HG02610 (cell line): ENCODE results near the gene AOC3.
"Not testable (repeated sequence)": the region's sequence is repeated elsewhere in the genome, so short reads cannot be mapped to it uniquely, and the experiment has no call there.

Experiments
- ATAC-seq: cut with Tn5 transposase; IDR thresholded peaks from one replicate; pipeline ENCODE4 v1.9.1; 2021; ENCODE audit warnings: mild to moderate bottlenecking, moderate library complexity; ENCODE audit not compliant: unreplicated experiment

Gene AOC3

DNA sequence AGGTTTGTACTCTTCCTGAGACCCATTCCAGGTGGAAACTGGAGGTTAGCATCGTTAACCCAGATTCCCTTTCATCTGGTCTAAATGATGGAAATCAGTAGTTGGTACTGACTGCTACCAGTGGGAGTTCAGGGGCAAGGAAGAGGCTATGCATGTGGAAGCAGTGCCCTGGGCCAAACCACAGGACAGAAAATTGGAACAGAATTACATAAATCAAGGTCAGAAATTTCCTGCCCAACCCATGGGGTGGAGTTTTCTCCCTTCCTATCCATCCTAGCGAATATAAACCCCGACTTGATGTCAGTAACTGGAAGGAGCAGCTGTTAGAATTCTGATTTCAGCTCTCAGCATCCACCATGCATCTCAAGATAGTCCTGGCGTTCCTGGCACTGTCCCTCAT is 6.7 kb upstream of the AOC3 start, which contains the start of gene AOC2:
Gene AOC2 (plus strand): TSS at position 310 of the 400 bp plus-strand sequence. CDS start 47 bp downstream, at position 357.
- ATAC-seq, result no peak

GRCh38 chr17:42844761-42845555 is 6.0 kb upstream of the AOC3 start:
- ATAC-seq, result no peak

DNA sequence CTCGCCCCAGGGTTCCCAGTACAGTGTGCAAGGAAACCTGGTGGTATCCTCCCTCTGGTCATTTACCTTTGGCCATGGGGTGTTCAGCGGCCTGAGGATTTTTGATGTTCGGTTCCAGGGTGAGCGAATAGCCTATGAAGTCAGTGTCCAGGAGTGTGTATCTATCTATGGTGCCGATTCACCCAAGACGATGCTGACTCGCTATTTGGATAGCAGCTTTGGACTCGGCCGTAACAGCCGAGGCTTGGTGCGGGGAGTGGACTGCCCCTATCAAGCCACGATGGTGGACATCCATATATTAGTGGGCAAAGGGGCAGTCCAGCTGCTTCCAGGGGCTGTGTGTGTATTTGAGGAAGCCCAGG is 5.5 kb upstream of the AOC3 start:
- no peak for ATAC-seq

DNA sequence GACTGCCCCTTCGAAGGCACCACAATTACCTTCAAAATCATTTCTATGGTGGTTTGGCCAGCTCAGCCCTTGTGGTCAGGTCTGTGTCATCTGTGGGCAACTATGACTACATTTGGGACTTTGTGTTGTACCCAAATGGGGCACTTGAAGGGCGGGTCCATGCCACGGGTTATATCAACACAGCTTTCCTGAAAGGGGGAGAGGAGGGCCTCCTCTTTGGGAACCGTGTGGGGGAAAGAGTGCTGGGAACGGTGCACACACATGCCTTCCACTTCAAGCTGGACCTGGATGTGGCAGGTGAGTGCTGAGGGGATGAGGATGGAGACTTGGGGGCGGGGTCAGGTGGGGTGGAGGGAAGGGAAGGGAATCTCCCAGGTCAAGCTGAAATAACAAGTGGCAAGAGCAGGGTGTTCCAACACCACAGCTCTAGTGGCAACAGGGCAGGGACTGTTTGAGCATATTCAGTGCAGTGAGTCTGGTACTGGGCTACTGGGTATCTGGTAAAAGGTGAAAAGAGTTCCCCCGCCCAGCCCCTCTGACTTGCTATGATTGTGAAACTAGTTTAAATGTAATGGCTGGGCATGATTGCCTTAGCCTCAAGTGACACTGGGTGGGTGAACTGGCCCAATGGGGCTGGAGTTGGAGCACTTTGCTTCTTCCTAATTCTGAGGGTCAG is 4.9 kb upstream of the AOC3 start:
- ATAC-seq, result no peak

DNA sequence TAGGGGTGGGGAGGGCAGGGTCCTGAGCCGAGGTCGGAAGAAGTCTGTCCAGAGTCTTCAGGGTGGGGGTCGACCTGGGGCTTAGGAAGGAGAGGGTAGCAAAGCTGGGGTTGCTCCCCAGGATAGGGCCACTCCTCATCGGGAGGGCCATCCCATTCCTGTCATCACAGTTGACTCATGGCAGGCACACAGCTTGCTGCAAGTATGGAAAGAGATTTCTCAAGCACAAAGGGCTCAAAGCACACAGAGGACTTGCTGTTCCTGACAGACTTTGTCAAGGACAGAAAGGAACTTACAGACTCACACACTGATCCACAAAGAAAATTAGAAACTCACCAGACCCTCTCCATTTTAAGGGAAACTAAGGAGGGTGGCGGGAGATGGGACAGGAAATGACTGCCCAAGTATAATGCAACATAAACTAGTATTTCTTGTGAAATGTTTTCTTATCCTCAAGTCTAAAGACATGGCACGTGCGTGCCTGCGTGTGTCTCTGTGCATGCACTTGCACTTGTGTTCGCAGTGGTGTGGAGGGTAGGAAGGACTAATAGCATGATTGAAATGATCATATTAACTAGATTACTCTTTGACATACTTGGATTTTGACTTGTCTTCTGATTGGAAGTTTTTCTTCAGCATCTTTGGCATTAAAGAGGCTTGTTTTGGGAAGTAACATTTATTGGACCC is 4.3 kb upstream of the AOC3 start:
- ATAC-seq, result no peak

DNA sequence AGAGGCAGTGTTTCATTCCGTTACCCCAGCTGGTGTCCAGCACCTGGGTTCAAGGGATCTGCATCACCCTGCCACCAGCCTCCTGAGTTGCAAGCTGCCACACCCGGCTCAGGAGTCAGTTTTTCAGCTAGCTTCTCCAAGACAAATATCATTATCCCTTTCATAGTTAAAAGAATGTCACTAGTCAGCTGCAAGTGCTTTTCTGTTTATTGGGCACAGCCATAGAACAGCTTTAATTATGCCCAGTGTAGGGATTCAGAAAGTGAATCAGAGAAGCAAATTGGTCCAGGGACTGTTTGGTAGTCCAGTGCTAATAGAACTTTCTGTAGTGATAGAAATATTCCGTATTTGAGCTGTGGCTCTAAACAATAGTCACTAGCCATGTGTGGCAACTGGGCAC is 2.9 kb upstream of the AOC3 start:
- ATAC-seq, result no peak

DNA sequence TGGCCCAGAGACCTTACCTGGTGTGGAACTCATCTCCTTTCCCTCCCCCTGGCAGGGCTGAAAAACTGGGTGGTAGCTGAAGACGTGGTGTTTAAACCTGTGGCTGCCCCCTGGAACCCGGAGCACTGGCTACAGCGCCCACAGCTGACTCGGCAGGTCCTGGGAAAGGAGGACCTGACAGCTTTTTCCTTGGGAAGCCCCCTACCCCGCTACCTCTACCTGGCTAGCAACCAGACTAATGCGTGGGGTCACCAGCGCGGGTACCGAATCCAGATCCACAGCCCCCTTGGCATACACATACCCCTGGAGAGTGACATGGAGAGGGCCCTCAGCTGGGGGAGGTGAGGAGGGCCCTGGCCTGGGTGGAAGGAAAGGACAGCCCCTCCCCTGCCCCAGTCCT is 2.0 kb upstream of the AOC3 start:
- no peak for ATAC-seq

DNA sequence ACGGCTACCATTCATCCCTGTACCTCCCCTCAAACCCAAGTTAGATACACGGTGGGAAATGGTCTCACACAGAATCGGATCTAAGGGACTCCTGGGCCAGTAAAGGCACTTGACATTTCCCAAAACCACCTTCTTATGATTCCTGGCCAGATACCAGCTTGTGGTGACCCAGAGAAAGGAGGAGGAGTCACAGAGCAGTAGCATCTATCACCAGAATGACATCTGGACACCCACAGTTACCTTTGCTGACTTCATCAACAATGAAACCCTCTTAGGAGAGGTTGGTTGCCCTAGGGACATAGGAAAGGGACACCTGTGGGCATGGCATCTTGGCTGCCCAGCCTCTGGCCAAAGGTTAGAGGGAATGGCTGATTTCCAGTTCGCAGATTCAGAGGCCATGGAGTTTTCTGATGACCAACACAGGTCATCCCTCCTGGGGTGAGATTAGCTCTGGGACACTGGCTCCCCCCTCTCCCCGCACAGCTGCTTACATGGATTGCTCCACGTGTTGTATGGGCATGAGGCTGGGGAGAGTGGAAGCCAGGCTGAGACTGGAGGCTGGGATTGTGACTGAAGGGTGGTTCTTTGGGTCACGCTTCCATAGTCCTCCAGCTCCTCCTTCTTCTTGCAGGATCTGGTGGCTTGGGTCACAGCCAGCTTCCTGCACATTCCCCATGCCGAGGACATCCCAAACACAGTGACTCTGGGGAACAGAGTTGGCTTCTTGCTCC is 1.4 kb upstream of the AOC3 start:
- ATAC-seq, result no peak

- not testable (repeated sequence) for ATAC-seq
Observed at GRCh38 chr17:42851371-42852240, 607 bp downstream of the AOC3 start.

DNA sequence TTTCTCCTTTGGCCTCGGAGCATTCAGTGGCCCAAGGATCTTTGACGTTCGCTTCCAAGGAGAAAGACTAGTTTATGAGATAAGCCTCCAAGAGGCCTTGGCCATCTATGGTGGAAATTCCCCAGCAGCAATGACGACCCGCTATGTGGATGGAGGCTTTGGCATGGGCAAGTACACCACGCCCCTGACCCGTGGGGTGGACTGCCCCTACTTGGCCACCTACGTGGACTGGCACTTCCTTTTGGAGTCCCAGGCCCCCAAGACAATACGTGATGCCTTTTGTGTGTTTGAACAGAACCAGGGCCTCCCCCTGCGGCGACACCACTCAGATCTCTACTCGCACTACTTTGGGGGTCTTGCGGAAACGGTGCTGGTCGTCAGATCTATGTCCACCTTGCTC is 1.4 kb downstream of the AOC3 start:
- no peak for ATAC-seq

GRCh38 chr17:42853004-42853403 is 2.0 kb downstream of the AOC3 start:
- no peak for ATAC-seq

DNA sequence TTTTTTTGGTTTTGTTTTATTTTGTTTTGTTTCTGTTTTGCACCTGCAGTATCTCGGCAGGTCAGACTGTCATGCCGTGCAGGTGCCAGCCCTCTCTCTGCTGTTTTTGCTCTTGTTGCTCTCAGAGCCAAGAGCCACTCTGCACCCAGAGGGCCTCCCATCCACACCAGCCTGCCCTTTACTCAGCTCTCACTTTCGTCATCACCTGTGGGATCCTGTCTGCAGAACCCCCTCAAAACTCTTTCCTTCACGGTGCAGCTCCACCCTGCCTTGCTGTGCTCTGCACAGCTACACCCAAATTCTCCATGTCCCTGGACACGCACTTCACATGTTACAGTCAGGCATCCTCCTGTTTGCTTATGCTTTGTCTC is 2.6 kb downstream of the AOC3 start:
- ATAC-seq, result no peak

DNA sequence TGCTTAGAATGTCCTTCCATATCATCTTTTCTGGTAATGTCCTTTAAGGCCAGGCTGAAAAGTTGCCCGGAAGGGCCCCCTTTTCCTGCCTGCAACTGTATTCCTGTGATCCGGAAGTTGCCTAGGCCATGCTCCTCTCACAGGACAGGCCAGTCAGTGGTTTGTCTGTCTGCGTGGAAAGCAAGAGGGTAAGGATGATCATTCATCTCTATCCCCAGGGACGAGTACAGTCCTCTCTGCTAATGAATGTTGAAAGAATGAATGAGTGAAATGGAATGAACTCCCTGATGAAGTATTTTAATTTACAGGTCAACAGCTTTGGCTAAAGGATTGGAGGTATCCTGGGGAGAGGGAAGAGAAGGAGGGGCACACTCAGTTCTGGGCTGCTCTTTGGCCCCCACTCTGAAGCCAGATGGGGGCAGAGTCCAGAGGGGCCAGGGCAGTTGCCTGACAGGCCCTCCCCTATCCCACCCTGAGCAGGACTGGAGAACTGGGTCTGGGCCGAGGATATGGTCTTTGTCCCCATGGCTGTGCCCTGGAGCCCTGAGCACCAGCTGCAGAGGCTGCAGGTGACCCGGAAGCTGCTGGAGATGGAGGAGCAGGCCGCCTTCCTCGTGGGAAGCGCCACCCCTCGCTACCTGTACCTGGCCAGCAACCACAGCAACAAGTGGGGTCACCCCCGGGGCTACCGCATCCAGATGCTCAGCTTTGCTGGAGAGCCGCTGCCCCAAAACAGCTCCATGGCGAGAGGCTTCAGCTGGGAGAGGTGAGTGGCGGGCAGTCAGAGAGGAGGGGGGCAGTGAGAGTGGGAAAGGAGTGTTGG is 3.2 kb downstream of the AOC3 start:
- ATAC-seq, result no peak

GRCh38 chr17:42855048-42855596 is 4.1 kb downstream of the AOC3 start:
- no peak for ATAC-seq

DNA sequence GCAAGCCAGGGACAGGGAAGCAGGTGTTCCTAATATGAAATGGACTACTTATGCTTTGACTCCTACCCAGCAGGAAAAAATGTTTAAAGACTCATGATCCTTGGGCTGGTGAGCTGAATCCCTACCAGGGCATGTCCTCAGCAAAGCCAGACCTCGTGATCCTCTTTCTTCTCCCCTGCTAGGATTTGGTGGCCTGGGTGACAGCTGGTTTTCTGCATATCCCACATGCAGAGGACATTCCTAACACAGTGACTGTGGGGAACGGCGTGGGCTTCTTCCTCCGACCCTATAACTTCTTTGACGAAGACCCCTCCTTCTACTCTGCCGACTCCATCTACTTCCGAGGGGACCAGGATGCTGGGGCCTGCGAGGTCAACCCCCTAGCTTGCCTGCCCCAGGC is 5.1 kb downstream of the AOC3 start:
- ATAC-seq, result not testable (repeated sequence)

GRCh38 chr17:42856516-42856915 is 5.5 kb downstream of the AOC3 start:
- not testable (repeated sequence) for ATAC-seq

DNA sequence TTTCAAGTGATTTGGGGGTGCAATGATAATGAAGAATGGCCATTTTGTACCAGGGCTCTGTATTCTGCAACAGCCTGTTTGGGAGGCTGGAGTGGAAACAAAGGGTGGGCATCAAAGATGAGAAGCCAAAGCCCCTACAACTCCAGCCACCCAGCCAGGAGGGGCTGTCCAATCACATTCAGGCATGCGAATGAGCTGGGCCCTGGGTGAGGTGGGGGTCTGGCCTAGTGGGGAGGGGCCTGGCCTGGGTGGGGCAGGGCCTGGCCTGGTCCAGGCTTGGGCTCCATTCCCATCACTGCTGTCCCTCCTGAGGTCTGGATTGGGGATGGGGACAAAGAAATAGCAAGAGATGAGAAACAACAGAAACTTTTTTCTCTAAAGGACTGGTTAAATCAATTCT is 6.4 kb downstream of the AOC3 start:
- no peak for ATAC-seq

GRCh38 chr17:42865638-42866094 is 14.7 kb downstream of the AOC3 start:
- ATAC-seq, result no peak

- ATAC-seq, result no peak
Observed at GRCh38 chr17:42866216-42866615, 15.2 kb downstream of the AOC3 start.
